GM21619 (cell line): ENCODE data around the gene TENM4.

ENCODE experiments used
- ATAC-seq: cut with Tn5 transposase; IDR thresholded peaks from one replicate; pipeline ENCODE4 v1.9.1; 2021; ENCODE audit not compliant: unreplicated experiment

The TENM4 gene

DNA sequence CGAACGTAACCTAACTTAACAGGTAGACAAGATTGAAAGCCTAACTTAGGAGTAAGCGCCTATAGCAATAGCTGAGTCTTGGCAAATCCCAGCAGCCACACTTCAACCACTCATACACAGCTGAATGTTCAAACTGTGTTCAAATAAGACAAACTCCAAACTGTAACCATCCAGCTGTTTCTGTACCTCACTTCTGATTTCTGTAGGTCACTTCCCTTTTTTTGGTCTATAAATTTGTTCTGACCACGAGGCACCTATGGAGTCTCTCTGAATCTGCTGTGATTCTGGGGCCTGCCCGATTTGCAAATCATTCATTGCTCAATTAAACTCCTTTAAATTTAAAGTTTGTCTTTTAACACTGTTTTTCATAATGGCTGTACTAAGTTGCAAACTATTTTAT lies 8.2 kb upstream of the TENM4 start:
- ATAC-seq: no peak

GRCh38 chr11:79447038-79447786 lies 6.4 kb upstream of the TENM4 start:
- ATAC-seq: no peak

GRCh38 chr11:79444923-79445322 lies 4.1 kb upstream of the TENM4 start:
- ATAC-seq: no peak

DNA sequence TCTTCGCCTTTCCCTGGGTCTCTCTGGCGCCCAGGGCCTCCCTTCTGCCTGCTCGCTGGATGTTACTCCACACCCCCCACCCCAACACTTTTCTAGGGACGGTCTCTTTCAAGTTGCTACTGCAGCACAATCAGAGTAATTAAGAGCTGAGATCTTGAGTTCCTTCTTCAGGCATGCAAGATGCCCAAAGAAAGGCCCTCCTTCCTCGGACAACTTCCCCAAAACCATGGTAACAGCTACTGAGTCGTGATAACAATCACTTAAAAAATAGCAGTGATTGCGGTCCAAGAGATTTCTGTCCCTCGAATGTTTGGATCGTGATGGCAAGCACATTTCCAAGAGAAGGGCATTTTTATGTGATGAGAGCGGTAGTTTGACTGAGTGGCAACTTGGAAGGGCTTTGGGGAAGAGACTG lies 638 bp upstream of the TENM4 start:
- ATAC-seq: no peak

DNA sequence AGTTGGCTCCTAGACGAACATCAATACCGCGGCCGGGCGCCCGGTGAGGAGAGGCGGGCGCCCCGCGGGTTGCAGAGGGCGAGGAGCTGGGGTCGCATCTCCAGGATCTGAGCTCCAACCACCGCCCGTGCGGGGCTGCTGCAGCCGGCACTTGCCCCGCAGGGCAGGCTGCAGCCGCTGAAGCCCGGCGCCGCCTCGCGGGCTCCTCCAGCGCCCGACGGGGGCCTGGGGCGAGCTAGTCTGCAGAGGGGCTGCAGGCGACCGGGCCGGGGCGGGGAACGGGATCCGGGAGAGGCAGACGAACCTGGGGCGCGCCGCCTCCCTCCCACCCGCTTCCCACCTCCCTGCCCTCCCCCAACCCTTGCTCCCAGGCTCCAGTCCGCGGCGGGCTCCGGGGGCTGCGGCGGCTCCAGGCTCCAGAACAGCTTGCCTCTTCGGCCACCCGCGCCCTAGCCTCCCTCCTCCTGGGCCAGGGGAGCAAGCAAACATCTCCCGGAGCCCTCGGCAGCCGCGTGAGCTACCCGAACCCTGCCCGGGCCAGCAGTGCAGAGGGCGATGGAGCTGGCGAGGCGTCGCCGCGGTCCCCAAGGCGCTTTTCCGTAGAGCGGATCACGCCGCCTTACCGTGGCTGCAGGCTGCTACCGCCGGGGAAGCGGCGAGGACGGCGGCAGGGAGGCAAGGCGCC lies 802 bp downstream of the TENM4 start:
- ATAC-seq: no peak

GRCh38 chr11:79439410-79439885 lies 1.4 kb downstream of the TENM4 start:
- ATAC-seq: no peak

DNA sequence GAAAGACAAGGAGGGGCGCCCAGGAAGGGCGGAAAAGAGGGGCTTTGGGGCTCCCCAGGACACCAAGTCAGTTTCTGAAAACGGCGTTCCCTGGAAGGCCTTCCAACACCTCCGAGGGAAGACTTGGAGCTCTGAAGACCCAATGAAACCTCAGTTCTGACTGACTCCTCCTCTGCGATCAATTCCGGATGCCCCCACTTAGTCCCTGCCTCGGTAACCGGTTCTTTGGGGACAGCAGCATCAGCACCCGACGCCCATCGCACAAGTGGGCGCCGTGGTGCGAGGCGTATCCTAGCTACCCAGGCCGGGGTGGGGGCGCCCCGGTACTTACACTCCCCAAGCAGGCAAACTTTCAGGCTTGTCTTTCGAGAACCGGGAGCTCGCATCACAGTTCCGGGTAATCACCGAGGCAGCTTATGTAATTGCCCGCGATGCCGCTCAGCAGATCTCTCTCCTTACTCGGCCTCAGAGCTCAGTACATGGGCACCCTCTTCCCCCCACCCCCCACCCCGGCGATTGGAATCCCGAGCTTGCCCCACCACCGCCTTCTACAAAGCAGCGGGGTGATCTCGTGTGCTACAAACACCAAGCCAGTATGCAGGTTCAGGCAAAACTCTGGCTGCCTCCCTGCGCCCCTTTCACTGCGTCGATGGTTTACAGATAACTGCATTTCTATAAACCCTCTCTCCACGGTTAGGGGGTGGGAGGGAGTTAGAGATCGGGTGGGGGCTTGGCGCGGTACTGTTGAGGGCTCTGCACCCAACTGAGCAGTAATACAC lies 2.0 kb downstream of the TENM4 start:
- ATAC-seq: no peak

GRCh38 chr11:79437981-79438630 lies 2.7 kb downstream of the TENM4 start:
- no peak for ATAC-seq

DNA sequence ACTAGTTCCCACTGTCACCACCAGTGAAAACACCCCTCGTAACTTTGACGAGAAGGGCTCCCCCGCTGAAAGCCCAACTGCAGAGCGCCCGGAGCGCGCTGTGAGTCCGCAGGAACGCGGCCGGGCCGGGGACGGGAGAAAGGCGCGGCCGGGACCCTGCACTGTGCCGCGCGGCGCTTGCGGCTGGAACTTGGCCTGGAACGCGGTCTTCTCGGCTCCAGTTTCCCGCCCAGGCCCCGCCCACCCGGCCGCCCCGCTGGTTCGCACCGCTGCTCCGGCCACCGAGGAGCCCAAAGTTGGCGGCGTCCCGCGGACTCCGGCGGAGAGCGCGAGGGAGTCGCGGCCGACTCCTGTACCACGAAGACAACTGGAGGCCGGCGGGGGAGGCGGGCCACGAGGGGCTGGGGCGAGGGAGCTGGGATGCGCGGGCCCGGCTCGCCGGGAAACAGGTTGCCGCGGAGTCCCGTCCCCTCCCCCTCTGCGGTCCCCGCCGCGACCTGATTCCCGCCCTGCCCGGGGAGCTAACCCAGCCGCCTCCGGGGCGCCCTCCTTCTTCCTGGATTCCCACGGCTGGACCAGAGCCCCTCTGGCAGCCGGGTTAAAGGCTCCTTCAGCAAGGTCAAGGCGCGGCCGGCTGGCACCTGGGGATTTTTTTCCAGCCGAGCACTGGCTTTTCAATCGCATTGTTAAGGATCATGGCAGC lies 3.4 kb downstream of the TENM4 start:
- ATAC-seq: no peak

DNA sequence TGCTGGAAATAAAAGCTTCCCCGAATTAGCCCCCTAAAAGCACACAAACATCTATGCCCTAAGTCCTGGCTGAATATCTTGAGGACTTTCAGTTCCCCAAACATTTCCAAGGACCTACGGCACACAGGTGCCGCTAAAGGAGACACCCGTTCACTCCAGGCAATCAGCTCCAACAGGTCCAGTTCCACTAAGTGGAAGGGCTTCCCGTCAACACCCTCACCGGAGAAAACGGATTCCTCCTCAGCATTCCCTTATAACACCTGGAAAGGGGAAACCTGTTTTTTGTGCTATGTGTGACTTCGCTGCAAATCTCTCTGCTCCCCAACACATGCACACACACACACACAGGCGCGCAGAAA lies 3.9 kb downstream of the TENM4 start:
- no peak for ATAC-seq

GRCh38 chr11:79434283-79434682 lies 6.5 kb downstream of the TENM4 start:
- ATAC-seq: no peak

GRCh38 chr11:79432138-79432537 lies 8.7 kb downstream of the TENM4 start:
- no peak for ATAC-seq

DNA sequence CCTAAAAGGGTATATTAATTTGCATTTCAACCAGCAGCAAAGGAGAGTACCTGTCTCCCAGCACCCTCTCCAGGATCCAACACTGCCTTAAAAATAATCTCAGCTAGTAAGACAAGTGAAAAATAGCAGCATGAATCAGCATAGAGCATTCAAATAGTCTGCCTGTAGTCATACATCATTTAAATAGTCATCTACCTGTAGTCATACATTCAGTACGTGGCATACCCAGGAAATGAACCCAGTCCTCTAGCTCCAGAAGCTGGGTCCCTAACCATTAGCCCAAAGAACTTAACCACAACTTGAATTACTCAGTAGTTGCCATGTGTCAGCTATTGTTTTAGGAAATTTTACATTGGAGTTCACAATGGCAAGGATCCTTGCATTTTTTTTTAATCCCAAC lies 9.3 kb downstream of the TENM4 start:
- no peak for ATAC-seq

- no peak for ATAC-seq
Measured at GRCh38 chr11:79430280-79430679, 10.6 kb downstream of the TENM4 start.

DNA sequence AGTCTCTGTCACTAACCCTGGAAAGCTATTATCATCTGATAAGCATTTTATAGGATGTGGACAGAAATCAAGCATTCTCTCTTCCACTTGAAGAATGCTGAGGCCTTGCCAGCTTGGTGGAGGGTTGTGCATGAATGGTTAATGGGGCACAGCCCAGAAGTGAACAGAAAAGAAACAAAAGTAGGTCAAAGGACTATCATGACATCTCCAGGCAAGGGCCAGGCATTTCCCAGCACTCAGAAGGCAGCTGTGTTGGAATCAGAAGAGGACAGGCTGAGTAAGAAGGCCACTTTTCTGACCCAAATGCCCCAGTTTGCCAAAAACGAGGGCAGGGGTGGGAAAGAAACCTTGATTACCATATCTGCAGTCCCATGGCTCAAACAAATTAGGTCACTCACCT lies 12.4 kb downstream of the TENM4 start:
- ATAC-seq: no peak

DNA sequence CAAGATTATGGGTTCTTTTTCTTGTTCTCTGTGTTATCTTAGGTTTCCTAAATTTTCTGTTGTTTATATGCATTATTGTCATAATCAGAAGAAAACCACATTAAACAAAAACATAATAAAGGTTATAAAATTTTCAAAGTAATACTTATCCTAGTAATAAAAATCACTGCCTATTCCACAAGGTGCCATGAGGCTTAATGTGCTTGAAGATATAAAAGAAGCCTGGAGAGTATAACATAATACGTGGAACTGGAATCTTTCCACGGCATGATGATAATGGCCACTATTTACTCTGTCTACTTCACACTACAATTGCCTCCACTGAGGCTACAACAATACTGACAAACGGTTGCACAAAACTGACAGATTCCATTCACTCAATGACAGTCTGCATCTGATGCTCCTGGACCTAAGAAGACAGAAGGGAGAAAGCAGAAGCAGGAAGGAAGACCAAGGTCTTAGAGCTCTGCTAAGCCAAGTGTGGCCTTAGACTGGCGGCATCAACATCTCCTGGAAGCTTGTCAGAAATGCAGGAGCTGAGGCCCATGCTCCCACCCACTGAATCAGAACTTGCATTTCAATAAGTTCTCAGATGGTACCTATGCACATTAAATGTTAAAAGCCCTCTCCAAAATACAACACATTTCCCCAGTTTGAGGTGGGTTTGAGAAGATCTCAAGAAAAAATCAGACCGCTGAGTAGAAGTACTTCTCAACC lies 13.1 kb downstream of the TENM4 start:
- no peak for ATAC-seq

DNA sequence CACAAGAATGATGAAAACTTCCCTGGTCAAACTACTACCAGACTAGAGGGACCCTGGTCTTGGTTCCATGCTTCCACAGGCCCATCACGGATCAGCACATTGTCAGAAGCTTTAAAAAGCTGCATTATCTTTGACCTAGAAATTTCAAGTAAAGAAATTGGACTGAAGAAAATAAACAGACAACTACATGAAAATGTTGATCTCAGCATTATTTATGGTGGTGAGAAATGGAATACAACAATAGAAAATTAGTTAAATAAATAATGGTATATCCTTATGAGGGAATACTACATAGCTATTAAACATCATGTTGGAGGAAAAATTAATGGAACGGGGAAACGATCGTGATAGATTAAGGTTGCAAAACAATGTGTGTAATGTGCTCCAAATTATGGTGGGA lies 13.7 kb downstream of the TENM4 start:
- ATAC-seq: no peak

- ATAC-seq: no peak
Measured at GRCh38 chr11:79425463-79425862, 15.4 kb downstream of the TENM4 start.

DNA sequence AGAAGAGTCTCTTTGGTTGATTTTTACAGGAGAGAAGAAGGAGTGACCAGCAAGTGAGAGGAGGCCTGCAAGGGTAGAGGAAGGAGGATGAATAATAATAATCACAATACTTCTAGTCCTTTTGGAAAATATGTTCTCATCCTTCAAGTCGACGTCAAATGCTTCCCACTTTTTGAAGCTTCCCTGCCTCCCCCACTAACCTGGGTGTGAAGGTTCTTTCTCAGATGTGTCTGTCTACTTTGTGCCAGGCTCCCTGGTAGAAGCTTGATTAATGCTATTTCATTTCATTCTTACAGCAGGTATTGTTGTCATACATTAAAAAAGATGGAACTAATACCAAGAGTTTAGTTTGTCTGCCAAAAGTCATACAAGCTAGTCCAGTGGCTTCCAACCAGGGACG lies 17.1 kb downstream of the TENM4 start:
- no peak for ATAC-seq

DNA sequence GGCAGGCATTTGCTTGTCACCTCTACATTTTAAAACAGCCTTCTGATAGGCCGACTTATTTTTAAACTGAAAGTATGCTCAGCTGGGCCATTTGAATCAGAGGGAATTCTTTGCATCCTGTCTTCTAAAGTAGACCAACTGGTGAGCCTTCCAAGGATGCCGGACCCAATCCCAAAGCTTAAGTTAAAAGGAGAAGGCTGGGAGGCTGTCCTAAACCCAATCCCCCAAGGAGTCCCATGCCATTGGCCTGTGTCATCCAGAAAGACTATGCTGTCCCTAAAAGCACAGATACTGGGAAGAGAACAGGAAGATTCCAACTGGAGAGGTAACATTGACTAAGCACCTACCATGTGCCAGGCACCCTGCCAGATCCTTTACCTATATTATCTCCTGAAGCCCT lies 18.0 kb downstream of the TENM4 start:
- ATAC-seq: no peak
